Choroid plexus epithelial cell (primary cell): Measurements from ENCODE around the gene KRT82.

ENCODE experiments used
- DNase-seq: peaks from one replicate; pipeline ENCODE4 v3.0.0-alpha.2; 2010; ENCODE audit warnings: low read depth
- H3K4me3 ChIP-seq: 2 replicates; pipeline ENCODE4 v1.5.1; 2011; ENCODE audit warnings: low read depth, mild to moderate bottlenecking, control low read depth, low read length, moderate library complexity
- CTCF ChIP-seq: conservative IDR thresholded peaks from 2 replicates; pipeline ENCODE4 v1.5.1; 2011; ENCODE audit warnings: low read depth, mild to moderate bottlenecking, control low read depth, inconsistent platforms, low read length, moderate library complexity

Gene KRT82

GRCh38 chr12:52407918-52408317, 1.8 kb upstream of the KRT82 start:
- no peak for DNase-seq
- peak; percentile 14 for TF ChIP-seq CTCF
- H3K4me3 ChIP-seq = no peak overlapping the region

DNA sequence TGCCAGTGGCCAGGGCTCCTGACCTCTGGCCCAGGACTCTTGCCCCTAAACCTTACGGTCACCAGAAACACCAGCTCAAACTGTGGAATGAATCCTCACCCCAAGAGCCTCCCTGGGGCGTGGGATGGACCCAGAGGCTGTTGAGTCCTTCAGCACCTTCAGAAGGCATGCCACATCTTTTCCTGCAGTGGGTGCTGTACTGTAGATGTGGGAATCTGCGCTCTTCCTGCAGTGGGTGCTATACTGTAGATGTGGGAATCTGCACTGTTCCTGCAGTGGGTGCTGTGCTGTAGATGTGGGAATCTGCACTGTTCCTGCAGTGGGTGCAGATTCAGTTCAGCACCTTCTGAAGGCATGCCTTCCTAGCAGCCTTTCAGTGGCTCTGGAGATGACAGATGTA, 1.2 kb downstream of the KRT82 start:
- H3K4me3 ChIP-seq = no peak overlapping the region
- peak; percentile 28 for TF ChIP-seq CTCF
- no peak for DNase-seq

DNA sequence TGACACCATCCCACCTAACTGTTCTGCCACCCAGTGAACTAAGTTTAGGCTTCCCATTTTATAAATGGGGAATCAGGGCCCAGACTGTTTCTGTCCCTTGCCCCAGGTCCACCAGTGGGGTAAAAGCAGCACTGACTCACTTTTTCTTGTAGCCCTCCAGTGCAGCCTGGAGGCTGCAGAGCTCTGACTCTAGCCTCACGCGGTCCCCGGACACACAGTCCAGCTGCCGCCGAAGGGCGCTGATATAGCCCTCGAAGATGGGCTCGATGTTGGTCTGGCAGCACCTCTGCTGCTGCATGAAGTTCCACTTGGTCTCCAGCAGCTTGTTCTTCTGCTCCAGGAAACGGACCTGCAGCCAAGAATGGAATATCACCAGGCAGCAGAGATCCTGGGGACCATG, 2.6 kb downstream of the KRT82 start:
- DNase-seq = no peak
- no peak for TF ChIP-seq CTCF
- H3K4me3 ChIP-seq = no peak overlapping the region

DNA sequence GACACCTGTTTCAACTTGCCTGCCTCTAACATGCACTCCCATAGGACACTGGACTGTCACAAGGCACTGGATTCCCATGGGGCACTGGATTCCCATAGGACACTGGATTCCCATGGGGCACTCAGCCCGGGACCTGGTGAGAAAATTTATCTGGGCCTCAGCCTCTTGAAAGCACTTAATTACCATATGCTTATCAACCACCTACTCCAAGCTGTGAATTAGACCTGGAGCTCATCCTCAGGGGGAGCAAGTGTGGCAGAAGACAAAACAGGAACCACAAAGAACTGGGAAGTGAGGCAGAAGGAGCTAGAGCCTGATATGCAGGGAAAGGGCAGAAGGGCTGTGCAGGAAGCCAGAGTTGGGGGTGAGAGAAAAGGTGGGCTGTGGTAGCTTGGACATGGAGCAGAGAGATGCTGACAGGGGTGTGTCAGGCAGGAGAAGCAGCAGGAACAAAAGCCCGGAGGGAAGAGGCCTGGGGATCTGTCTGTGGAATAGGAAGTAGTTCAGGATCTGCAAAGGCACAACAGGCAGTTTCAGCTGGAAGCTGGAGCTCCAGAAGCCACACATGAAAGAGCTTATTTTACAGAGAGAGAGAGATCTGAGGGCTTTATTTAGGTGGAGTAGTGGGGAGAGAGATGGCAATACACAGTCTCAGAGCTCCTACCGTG, 3.1 kb downstream of the KRT82 start:
- TF ChIP-seq CTCF = no peak
- DNase-seq = no peak

DNA sequence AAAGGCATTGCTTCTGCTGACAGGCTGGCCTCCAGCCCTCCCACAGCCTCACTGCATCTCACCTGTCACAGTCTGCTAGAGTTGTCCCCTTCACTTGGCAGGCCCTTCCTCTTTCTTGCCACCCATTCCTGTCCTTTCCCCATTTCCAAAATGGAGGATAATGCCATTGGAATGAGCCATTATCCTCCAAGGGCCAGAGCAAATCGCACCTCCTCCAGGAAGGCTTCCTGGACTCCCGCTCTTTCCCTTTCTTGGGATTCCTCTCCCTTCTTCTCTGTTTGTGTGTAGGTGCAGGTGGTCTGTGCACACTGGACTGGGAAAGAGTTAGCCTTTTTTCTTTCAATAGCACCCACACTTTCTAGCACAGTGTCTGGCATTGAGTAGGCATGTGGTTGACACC, 3.8 kb downstream of the KRT82 start:
- DNase-seq = no peak
- H3K4me3 ChIP-seq = no peak overlapping the region
- TF ChIP-seq CTCF = no peak

More for the DNA sequence above, 3.1 kb downstream of the KRT82 start:
- H3K4me3 ChIP-seq = no peak overlapping the region

GRCh38 chr12:52401926-52402325, 4.2 kb downstream of the KRT82 start:
- H3K4me3 ChIP-seq = no peak overlapping the region
- no peak for TF ChIP-seq CTCF
- DNase-seq = no peak

- DNase-seq = no peak
- no peak for TF ChIP-seq CTCF
- no peak overlapping the region for H3K4me3 ChIP-seq
Observed at GRCh38 chr12:52401526-52401925, 4.6 kb downstream of the KRT82 start.
